Central memory CD8-positive, alpha-beta T cell (primary cell): ENCODE data around the gene NR6A1.

Experiments used
- ATAC-seq: fragments of 150-1000 bp; cut with Tn5 transposase; replicated peaks from 2 replicates; pipeline ENCODE4 v1.10.0; 2022; ENCODE audit warnings: mild to moderate bottlenecking, moderate FRiP score, moderate number of reproducible peaks; ENCODE audit not compliant: poor library complexity, severe bottlenecking; ENCODE audit errors: extremely low read depth
- DNase-seq, 2 donors: peaks; one replicate each; pipeline ENCODE4 v3.0.0; 2021; ENCODE audit warnings: low spot score in 2 of 2
- H3K27ac Mint-ChIP-seq: one replicate; pipeline ENCODE4 v1.8.0; 2022; ENCODE audit warnings: low read depth, mild to moderate bottlenecking, moderate library complexity, mixed read lengths
- H3K27me3 Mint-ChIP-seq: one replicate; pipeline ENCODE4 v1.8.0; 2022; ENCODE audit warnings: mixed read lengths
- H3K36me3 Mint-ChIP-seq: one replicate; pipeline ENCODE4 v1.8.0; 2022; ENCODE audit warnings: mild to moderate bottlenecking, moderate library complexity, mixed read lengths; ENCODE audit not compliant: insufficient read depth
- H3K4me1 Mint-ChIP-seq: one replicate; pipeline ENCODE4 v1.8.0; 2022; ENCODE audit warnings: mixed read lengths
- H3K4me3 Mint-ChIP-seq: one replicate; pipeline ENCODE4 v1.8.0; 2022; ENCODE audit warnings: mild to moderate bottlenecking, moderate library complexity, mixed read lengths
- H3K9me3 Mint-ChIP-seq: one replicate; pipeline ENCODE4 v1.8.0; 2022; ENCODE audit warnings: mixed read lengths

The NR6A1 gene

GRCh38 chr9:124790801-124791505 lies 19.8 kb upstream of the NR6A1 start:
- Mint-ChIP-seq H3K36me3 (no peaks in the 10 kb centered on the region), H3K9me3 (no peaks in the 10 kb centered on the region), H3K4me1 (no peaks in the 10 kb centered on the region), H3K4me3 (no peak overlapping the region), H3K27me3 (no peaks in the 10 kb centered on the region), H3K27ac (no peak overlapping the region)
- DNase-seq = no peak
- ATAC-seq = no peak

GRCh38 chr9:124790301-124790700 lies 19.2 kb upstream of the NR6A1 start:
- ATAC-seq = no peak
- Mint-ChIP-seq H3K36me3 (no peaks in the 10 kb centered on the region), H3K9me3 (no peaks in the 10 kb centered on the region), H3K4me1 (no peaks in the 10 kb centered on the region), H3K4me3 (no peak overlapping the region), H3K27ac (no peak overlapping the region), H3K27me3 (no peaks in the 10 kb centered on the region)
- no peak for DNase-seq

GRCh38 chr9:124789531-124789930 lies 18.4 kb upstream of the NR6A1 start:
- no peak overlapping the region for H3K4me3 Mint-ChIP-seq
- H3K27me3 Mint-ChIP-seq = no peaks in the 10 kb centered on the region
- DNase-seq = no peak
- no peak overlapping the region for H3K27ac Mint-ChIP-seq
- ATAC-seq = no peak
- H3K36me3 Mint-ChIP-seq = no peaks in the 10 kb centered on the region
- no peaks in the 10 kb centered on the region for H3K9me3 Mint-ChIP-seq
- H3K4me1 Mint-ChIP-seq = no peaks in the 10 kb centered on the region

GRCh38 chr9:124788542-124789217 lies 17.6 kb upstream of the NR6A1 start:
- no peak for DNase-seq
- no peak overlapping the region for H3K4me3 Mint-ChIP-seq
- no peaks in the 10 kb centered on the region for H3K36me3 Mint-ChIP-seq
- H3K4me1 Mint-ChIP-seq = no peaks in the 10 kb centered on the region
- H3K27me3 Mint-ChIP-seq = no peaks in the 10 kb centered on the region
- ATAC-seq = no peak
- no peaks in the 10 kb centered on the region for H3K9me3 Mint-ChIP-seq
- H3K27ac Mint-ChIP-seq = no peak overlapping the region

DNA sequence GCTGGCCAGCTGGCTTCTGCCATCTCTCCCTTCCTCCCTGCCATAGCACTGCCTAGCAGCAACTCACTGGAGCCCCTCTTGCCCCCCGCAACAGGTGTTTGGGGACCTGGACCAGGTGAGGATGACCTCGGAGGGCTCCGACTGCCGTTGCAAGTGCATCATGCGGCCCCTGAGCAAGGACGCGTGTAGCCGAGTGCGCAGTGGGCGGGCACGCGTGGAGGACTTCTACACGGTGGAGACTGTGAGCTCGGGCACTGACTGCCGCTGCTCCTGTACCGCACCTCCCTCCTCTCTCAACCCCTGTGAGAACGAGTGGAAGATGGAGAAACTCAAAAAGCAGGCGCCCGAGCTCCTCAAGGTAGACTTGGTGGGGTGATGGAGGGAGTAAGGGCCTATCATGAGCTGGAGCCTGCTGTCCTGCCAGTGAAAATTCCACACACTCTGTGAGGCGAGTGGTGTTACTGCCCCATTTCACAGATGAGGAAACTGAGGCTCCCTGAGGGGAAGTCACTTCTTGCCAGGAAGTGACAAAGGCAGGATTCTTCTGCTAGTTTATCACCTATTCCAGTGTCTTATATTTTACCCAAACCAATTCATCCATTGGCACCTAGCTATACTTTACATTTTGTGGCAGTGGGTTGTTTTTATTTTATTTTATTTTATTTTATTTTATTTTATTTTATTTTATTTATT lies 15.9 kb upstream of the NR6A1 start:
- ATAC-seq (no peak), DNase-seq (no peak)
- Mint-ChIP-seq H3K27me3 (no peaks in the 10 kb centered on the region), H3K4me1 (no peaks in the 10 kb centered on the region), H3K9me3 (no peaks in the 10 kb centered on the region), H3K36me3 (no peaks in the 10 kb centered on the region), H3K4me3 (no peak overlapping the region), H3K27ac (no peak overlapping the region)

DNA sequence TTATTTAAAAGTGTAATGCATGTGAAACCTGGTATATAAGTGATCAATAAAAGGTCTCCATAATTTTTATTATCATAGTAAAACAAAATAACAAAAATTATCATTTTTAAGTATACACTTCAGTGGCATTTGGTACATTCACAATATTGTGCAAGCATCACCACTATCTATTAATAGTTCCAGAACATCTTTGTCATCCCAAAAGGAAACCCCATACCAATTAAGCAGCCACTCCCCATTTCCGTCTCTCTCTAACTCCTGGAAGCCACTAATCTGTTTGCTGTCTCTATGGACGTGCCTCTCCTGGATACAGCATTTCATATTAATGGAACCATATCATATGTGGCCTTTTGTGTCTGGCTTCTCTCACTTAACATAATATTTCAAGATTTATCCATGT lies 13.4 kb upstream of the NR6A1 start:
- Mint-ChIP-seq H3K36me3 (no peaks in the 10 kb centered on the region), H3K27ac (no peak overlapping the region), H3K4me3 (no peak overlapping the region), H3K4me1 (no peaks in the 10 kb centered on the region), H3K27me3 (no peaks in the 10 kb centered on the region), H3K9me3 (no peaks in the 10 kb centered on the region)
- ATAC-seq (no peak), DNase-seq (no peak)

- H3K27ac Mint-ChIP-seq = no peak overlapping the region
- H3K9me3 Mint-ChIP-seq = no peaks in the 10 kb centered on the region
- no peaks in the 10 kb centered on the region for H3K36me3 Mint-ChIP-seq
- no peak for DNase-seq
- ATAC-seq = no peak
- no peak overlapping the region for H3K4me3 Mint-ChIP-seq
- no peaks in the 10 kb centered on the region for H3K27me3 Mint-ChIP-seq
- H3K4me1 Mint-ChIP-seq = no peaks in the 10 kb centered on the region
Measured at GRCh38 chr9:124783830-124784229, 12.7 kb upstream of the NR6A1 start.

DNA sequence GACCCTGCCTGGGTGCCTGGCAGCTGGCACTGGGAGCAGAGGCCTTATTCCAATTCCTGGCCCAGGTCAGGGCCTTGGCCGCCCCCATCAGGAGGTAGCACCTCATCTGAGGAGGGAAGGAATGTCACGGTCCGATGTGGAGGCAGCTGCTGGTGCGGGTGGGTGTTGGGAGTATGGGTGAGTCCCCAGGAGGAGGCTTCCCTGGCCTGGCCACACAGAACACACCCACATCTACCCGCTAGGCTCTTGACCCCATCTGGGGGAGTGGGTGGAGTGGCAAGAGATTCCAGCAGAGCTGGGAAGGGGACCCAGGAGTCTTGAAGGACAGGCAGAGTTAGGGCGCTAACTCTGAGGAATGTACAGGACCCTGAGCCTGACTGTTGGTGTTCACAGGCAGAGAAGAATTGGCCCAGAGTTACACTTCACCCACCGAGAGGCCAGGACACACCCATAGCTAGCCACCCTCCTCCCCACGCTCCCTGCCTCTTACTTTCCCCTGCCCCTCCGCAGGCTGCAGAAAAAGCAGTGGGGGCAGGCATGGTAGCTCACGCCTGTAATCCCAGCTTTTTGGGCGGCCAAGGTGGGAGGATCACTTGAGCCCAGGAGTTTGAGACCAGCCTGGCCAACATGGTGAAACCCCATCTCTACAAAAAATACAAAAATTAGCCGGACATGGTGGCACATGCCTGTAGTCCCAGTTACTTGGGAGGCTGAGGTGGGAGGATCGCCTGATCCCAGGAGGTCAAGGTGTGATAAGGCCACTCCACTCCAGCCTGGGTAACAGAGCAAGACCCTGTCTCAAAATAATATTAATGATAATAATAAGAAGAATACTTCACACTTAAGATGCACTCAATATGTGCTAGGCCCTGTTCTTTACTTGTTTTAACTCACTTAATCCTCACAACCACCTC lies 11.8 kb upstream of the NR6A1 start:
- DNase-seq = no peak
- Mint-ChIP-seq H3K36me3 (no peaks in the 10 kb centered on the region), H3K4me3 (no peak overlapping the region), H3K27me3 (no peaks in the 10 kb centered on the region), H3K27ac (no peak overlapping the region), H3K9me3 (no peaks in the 10 kb centered on the region), H3K4me1 (no peaks in the 10 kb centered on the region)
- ATAC-seq = no peak

DNA sequence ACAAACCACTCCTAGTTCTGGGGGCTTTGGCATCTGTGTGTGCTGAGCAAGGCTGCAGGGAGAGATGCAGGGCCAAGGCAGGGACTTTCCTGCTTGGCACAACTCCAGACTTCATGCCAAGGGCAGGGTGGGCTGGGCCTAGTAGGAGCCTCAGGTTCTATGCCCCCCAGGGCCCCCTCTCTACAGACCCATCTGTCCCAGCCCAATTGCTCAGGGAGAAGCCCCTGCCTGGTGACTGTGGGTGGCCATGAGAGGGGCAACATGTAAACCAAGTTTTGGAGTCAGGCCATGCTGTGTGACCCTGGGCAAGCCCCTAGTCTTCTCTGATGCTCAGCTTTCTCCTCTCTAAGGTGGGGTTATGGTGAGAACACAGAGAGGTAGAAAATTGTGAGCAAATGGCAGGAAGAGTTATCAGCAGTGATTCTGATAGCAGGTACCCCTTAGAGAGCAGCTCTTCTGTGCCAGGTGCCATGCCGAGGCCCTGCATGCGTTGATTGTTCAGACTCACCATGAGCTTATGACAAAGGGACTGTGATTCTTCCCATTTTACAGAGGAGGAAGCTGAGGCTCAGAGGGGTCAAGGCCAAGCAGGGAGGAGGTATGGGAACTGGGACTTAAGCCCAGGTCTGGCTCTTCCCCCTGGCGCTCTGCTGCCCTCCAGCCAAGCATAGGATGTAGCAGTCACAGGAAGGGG lies 11.0 kb upstream of the NR6A1 start:
- ATAC-seq (no peak), DNase-seq (no peak)
- H3K4me1 Mint-ChIP-seq = no peaks in the 10 kb centered on the region
- no peaks in the 10 kb centered on the region for H3K9me3 Mint-ChIP-seq
- H3K27ac Mint-ChIP-seq = no peak overlapping the region
- H3K36me3 Mint-ChIP-seq = no peaks in the 10 kb centered on the region
- H3K4me3 Mint-ChIP-seq = no peak overlapping the region
- no peaks in the 10 kb centered on the region for H3K27me3 Mint-ChIP-seq

DNA sequence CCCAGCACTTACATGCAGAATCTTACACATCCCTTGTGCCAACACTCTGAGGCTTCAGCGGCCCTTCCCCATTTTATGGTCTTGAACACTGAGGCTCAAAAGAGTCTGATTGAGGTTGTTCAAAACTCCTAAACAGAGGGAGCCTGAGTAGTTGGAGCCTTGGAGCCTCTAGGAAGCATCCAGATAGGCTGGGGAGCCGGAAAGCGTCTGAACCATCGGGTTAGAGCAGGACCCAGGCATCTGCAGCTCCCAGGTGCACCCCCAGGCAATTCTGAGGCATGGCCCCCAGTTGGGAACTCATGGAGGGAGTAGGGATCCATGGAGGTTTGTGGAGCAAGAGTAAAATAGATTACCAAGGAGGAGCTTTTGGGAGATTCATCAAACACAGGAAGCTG lies 9.6 kb upstream of the NR6A1 start:
- DNase-seq = peak in 1 of 2 donors; percentile 4
- Mint-ChIP-seq H3K27me3 (peaks cover 10% of the 10 kb centered on the region), H3K4me1 (peaks cover 10% of the 10 kb centered on the region), H3K36me3 (no peaks in the 10 kb centered on the region), H3K9me3 (no peaks in the 10 kb centered on the region), H3K4me3 (no peak overlapping the region), H3K27ac (no peak overlapping the region)
- ATAC-seq = no peak

GRCh38 chr9:124780060-124780756 lies 9.1 kb upstream of the NR6A1 start:
- H3K27me3 Mint-ChIP-seq = peaks cover 14% of the 10 kb centered on the region
- H3K9me3 Mint-ChIP-seq = no peaks in the 10 kb centered on the region
- peaks cover 10% of the 10 kb centered on the region for H3K4me1 Mint-ChIP-seq
- ATAC-seq = no peak
- peak in 1 of 2 donors; percentile 11 for DNase-seq
- H3K4me3 Mint-ChIP-seq = no peak overlapping the region
- H3K36me3 Mint-ChIP-seq = no peaks in the 10 kb centered on the region
- no peak overlapping the region for H3K27ac Mint-ChIP-seq
